Measurements from ENCODE around the gene ZNF750.

DNA sequence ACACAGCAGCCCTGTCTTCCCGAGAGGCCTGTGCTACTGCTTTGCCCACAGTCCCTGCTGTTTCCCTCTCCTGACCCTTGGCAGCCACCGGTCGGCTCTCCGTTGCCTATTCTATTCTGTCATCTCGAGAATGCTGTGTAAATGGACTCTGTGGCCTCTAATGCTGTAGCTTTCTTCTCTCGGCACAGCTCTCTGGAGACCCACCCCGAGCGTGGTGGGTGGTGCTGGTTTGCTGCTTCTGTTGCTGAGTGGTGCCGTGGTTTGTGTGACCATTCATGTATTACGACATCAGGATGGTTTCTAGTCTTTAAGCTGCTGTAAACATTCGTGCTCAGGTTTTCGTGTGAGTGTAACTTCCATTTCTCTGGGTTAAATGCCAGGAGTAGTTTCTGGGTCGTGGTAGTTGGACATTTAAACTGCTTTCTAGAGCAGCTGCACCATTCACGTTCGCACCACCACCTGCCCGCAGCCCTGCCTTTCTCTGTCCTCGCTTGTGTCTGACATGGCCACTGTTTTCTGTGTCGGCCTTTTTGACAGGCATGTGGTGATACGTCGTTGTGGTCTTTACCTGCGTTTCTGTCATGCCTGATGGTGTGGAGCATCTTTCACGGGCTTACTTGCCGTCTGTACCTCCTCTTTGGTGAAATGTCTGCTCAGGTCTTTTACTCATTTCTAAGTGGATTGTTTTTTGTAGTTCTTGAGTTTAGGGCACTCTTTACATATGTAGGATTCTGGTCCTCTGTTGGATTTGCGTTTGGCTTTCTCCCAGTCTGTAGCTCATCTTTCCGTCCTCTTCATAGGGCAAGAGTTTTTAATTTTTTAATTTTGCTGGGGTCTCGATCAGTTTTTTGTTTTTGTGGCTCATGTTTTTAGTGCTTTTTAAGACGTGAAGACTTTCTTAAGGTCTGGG, 47.7 kb upstream of the ZNF750 start:
- TF ChIP-seq, protein P1, sequence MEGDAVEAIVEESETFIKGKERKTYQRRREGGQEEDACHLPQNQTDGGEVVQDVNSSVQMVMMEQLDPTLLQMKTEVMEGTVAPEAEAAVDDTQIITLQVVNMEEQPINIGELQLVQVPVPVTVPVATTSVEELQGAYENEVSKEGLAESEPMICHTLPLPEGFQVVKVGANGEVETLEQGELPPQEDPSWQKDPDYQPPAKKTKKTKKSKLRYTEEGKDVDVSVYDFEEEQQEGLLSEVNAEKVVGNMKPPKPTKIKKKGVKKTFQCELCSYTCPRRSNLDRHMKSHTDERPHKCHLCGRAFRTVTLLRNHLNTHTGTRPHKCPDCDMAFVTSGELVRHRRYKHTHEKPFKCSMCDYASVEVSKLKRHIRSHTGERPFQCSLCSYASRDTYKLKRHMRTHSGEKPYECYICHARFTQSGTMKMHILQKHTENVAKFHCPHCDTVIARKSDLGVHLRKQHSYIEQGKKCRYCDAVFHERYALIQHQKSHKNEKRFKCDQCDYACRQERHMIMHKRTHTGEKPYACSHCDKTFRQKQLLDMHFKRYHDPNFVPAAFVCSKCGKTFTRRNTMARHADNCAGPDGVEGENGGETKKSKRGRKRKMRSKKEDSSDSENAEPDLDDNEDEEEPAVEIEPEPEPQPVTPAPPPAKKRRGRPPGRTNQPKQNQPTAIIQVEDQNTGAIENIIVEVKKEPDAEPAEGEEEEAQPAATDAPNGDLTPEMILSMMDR (conservative IDR thresholded peaks at IDR 0.05; ENCODE audit: low read depth in 2 of 2): no peak
- TF ChIP-seq EZH2 (IDR thresholded peaks at IDR 0.05; ENCODE audit: low read depth, unreplicated experiment) (no peak), EZH2phosphoT487 (IDR thresholded peaks at IDR 0.05; ENCODE audit: unreplicated experiment) (no peak), POLR2AphosphoS5 (IDR thresholded peaks at IDR 0.05; ENCODE audit: low read depth) (no peak), ZNF331 (CRISPR knock-in tag; IDR thresholded peaks at IDR 0.05; ENCODE audit: low read depth) (no peak), NANOG (IDR thresholded peaks at IDR 0.05; ENCODE audit: borderline replicate concordance) (no peak), CREB1 (CRISPR knock-in tag; IDR thresholded peaks at IDR 0.05; ENCODE audit: low read depth) (no peak), STAT1 (IDR thresholded peaks at IDR 0.05; ENCODE audit: unreplicated experiment) (no peak), ZNF114 (CRISPR knock-in tag; IDR thresholded peaks at IDR 0.05) (no peak)
- TF ChIP-seq, protein P2, sequence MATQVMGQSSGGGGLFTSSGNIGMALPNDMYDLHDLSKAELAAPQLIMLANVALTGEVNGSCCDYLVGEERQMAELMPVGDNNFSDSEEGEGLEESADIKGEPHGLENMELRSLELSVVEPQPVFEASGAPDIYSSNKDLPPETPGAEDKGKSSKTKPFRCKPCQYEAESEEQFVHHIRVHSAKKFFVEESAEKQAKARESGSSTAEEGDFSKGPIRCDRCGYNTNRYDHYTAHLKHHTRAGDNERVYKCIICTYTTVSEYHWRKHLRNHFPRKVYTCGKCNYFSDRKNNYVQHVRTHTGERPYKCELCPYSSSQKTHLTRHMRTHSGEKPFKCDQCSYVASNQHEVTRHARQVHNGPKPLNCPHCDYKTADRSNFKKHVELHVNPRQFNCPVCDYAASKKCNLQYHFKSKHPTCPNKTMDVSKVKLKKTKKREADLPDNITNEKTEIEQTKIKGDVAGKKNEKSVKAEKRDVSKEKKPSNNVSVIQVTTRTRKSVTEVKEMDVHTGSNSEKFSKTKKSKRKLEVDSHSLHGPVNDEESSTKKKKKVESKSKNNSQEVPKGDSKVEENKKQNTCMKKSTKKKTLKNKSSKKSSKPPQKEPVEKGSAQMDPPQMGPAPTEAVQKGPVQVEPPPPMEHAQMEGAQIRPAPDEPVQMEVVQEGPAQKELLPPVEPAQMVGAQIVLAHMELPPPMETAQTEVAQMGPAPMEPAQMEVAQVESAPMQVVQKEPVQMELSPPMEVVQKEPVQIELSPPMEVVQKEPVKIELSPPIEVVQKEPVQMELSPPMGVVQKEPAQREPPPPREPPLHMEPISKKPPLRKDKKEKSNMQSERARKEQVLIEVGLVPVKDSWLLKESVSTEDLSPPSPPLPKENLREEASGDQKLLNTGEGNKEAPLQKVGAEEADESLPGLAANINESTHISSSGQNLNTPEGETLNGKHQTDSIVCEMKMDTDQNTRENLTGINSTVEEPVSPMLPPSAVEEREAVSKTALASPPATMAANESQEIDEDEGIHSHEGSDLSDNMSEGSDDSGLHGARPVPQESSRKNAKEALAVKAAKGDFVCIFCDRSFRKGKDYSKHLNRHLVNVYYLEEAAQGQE (IDR thresholded peaks at IDR 0.05; ENCODE audit: unreplicated experiment): no peak

Measured in GM23338 (cell line).